ENCODE measurements around the gene SAT1. TPM values are rescaled to one million over a fixed set of nuclear protein-coding genes. Genes with fewer than 3 reads are reported as not detected.

Gene SAT1
- total RNA-seq, 1 experiment from 2014 or later = 448 TPM

- no peak overlapping the region for H3K4me2 ChIP-seq (ENCODE audit: low read length)
- H3K4me3 ChIP-seq (ENCODE audit: low read length) = no peak overlapping the region
- H4K20me1 ChIP-seq (ENCODE audit: low read length) = no peaks in the 10 kb centered on the region
- ChIA-PET CTCF (no interaction called here), POLR2A (ENCODE audit: unreplicated experiment) (interaction anchor here (0.6 kb wide), 1 partner anchor 18 kb away, joined by 6 read pairs; no protein-coding TSS in a partner anchor)
- H3K9me2 ChIP-seq (replicated peaks; ENCODE audit: low read length) = no peaks in the 10 kb centered on the region
- peaks cover 5% of the 10 kb centered on the region for H3F3A ChIP-seq (ENCODE audit: low read length, unreplicated experiment)
- no peaks in the 10 kb centered on the region for H3K9me3 ChIP-seq (ENCODE audit: low read length)
- no peak overlapping the region for H3K9ac ChIP-seq (ENCODE audit: low read length)
- H3K4me1 ChIP-seq (ENCODE audit: insufficient read depth, low read length) = peaks cover 41% of the 10 kb centered on the region
- DNase-seq = no peak
- no peaks in the 10 kb centered on the region for H3K79me2 ChIP-seq (ENCODE audit: low read length)
- no peaks in the 10 kb centered on the region for H3K27me3 ChIP-seq (ENCODE audit: low read length)
- no TSS peak for BruUV-seq (replicated peaks)
- no peak overlapping the region for H2AFZ ChIP-seq (ENCODE audit: low read length)
- TF ChIP-seq CTCF (conservative IDR thresholded peaks at IDR 0.05; ENCODE audit: low read depth, low read length) (no peak), EZH2phosphoT487 (IDR thresholded peaks at IDR 0.05; ENCODE audit: borderline replicate concordance, low read length) (no peak), EZH2 (IDR thresholded peaks at IDR 0.05; ENCODE audit: low read length, unreplicated experiment) (no peak)
- H3K36me3 ChIP-seq (ENCODE audit: low read depth, low read length) = no peaks in the 10 kb centered on the region
- no peak for ATAC-seq
- intact Hi-C loops (cut with micrococcal nuclease) = no loop called here
- H3K27ac ChIP-seq (ENCODE audit: low read length) = no peak overlapping the region
Observed at GRCh38 chrX:23799469-23800065, 16.6 kb downstream of the SAT1 start.

- H3K4me2 ChIP-seq (ENCODE audit: low read length) = no peak overlapping the region
- no peak for ATAC-seq
- no peak overlapping the region for H3K9ac ChIP-seq (ENCODE audit: low read length)
- H3F3A ChIP-seq (ENCODE audit: low read length, unreplicated experiment) = peaks cover 8% of the 10 kb centered on the region
- no peaks in the 10 kb centered on the region for H4K20me1 ChIP-seq (ENCODE audit: low read length)
- no peak overlapping the region for H2AFZ ChIP-seq (ENCODE audit: low read length)
- H3K9me3 ChIP-seq (ENCODE audit: low read length) = no peaks in the 10 kb centered on the region
- H3K36me3 ChIP-seq (ENCODE audit: low read depth, low read length) = no peaks in the 10 kb centered on the region
- no peak for TF ChIP-seq EZH2phosphoT487 (IDR thresholded peaks at IDR 0.05; ENCODE audit: borderline replicate concordance, low read length)
- no peak for TF ChIP-seq CTCF (conservative IDR thresholded peaks at IDR 0.05; ENCODE audit: low read depth, low read length)
- TF ChIP-seq EZH2 (IDR thresholded peaks at IDR 0.05; ENCODE audit: low read length, unreplicated experiment) = no peak
- no peak for DNase-seq
- H3K4me3 ChIP-seq (ENCODE audit: low read length) = no peak overlapping the region
- ChIA-PET POLR2A (ENCODE audit: unreplicated experiment) (no interaction called here), CTCF (no interaction called here)
- H3K79me2 ChIP-seq (ENCODE audit: low read length) = no peaks in the 10 kb centered on the region
- H3K27me3 ChIP-seq (ENCODE audit: low read length) = no peaks in the 10 kb centered on the region
- H3K27ac ChIP-seq (ENCODE audit: low read length) = no peak overlapping the region
- peaks cover 51% of the 10 kb centered on the region for H3K4me1 ChIP-seq (ENCODE audit: insufficient read depth, low read length)
- no peaks in the 10 kb centered on the region for H3K9me2 ChIP-seq (replicated peaks; ENCODE audit: low read length)
- BruUV-seq (replicated peaks) = no TSS peak
- intact Hi-C loops (cut with micrococcal nuclease) = no loop called here
Observed at GRCh38 chrX:23802431-23802830, 19.5 kb downstream of the SAT1 start.

- Histone ChIP-seq H3K4me2 (ENCODE audit: low read length) (peak overlapping the region; percentile 71), H3F3A (ENCODE audit: low read length, unreplicated experiment) (peaks cover 8% of the 10 kb centered on the region), H3K9ac (ENCODE audit: low read length) (peak overlapping the region; percentile 84), H3K9me2 (replicated peaks; ENCODE audit: low read length) (no peaks in the 10 kb centered on the region), H3K4me1 (ENCODE audit: insufficient read depth, low read length) (peaks cover 46% of the 10 kb centered on the region), H3K27me3 (ENCODE audit: low read length) (no peaks in the 10 kb centered on the region), H3K79me2 (ENCODE audit: low read length) (no peaks in the 10 kb centered on the region), H4K20me1 (ENCODE audit: low read length) (no peaks in the 10 kb centered on the region), H3K36me3 (ENCODE audit: low read depth, low read length) (no peaks in the 10 kb centered on the region), H3K4me3 (ENCODE audit: low read length) (peak overlapping the region; percentile 17), H2AFZ (ENCODE audit: low read length) (no peak overlapping the region), H3K9me3 (ENCODE audit: low read length) (no peaks in the 10 kb centered on the region), H3K27ac (ENCODE audit: low read length) (peak overlapping the region; percentile 97)
- TF ChIP-seq EZH2phosphoT487 (IDR thresholded peaks at IDR 0.05; ENCODE audit: borderline replicate concordance, low read length) (no peak), CTCF (conservative IDR thresholded peaks at IDR 0.05; ENCODE audit: low read depth, low read length) (no peak), EZH2 (IDR thresholded peaks at IDR 0.05; ENCODE audit: low read length, unreplicated experiment) (no peak)
- ChIA-PET CTCF (no interaction called here), POLR2A (ENCODE audit: unreplicated experiment) (interaction anchor here (0.9 kb wide), 1 partner anchor 61 kb away, joined by 3 read pairs; the partner anchor contains the start of gene ACOT9)
- intact Hi-C loops (cut with micrococcal nuclease) = no loop called here
- no TSS peak for BruUV-seq (replicated peaks)
- ATAC-seq (peak; percentile 52), DNase-seq (peak; percentile 83)
Observed at GRCh38 chrX:23803931-23804381, 21.0 kb downstream of the SAT1 start.

All from PC-3 (cell line).